IPS-18a (cell line): ENCODE results near the gene ASTN2.

Source experiments
- H3K27ac ChIP-seq: one replicate; pipeline ENCODE4 v1.5.1; 2013; ENCODE audit warnings: low read length
- H3K27me3 ChIP-seq: one replicate; pipeline ENCODE4 v1.6.1; 2013; ENCODE audit warnings: mild to moderate bottlenecking, low read length; ENCODE audit not compliant: control insufficient read depth, insufficient read depth
- H3K36me3 ChIP-seq: one replicate; pipeline ENCODE4 v1.6.1; 2013; ENCODE audit warnings: low read depth, low read length; ENCODE audit not compliant: control insufficient read depth
- H3K4me1 ChIP-seq: one replicate; pipeline ENCODE4 v1.6.1; 2013; ENCODE audit warnings: low read depth, low read length; ENCODE audit not compliant: control insufficient read depth
- H3K4me3 ChIP-seq: one replicate; pipeline ENCODE4 v1.5.1; 2013; ENCODE audit warnings: low read length
- H3K9ac ChIP-seq: one replicate; pipeline ENCODE4 v1.6.1; 2013; ENCODE audit warnings: mild to moderate bottlenecking, low read length, moderate library complexity
- H3K9me3 ChIP-seq: one replicate; pipeline ENCODE4 v1.6.1; 2013; ENCODE audit warnings: low read depth, low read length; ENCODE audit not compliant: control insufficient read depth

ASTN2 gene

DNA sequence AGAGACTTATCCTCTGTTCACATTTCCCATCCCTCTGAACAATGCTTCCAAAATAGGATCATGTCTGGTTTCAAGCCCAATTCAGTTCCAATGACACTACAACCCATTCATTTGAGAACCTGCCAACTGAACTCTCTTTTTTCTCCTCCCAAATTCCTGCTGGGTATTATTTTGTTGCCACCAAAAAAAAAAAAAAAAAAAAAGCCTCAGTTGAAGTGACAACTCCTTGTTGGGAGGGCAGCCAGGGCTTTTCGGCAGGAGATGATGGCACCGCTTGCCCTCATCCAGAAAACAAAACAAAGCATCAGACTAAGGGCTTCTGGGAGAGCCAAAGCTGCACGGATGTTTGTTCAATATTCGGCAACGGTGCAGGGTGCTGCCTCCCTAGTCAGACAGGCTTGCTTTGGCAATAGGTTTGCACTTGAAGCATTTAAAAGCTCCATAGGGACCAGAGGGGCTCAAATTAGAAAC, 758.3 kb downstream of the ASTN2 start:
- no peak overlapping the region for H3K27ac ChIP-seq
- no peak overlapping the region for H3K9ac ChIP-seq
- H3K36me3 ChIP-seq, result no peaks in the 10 kb centered on the region

DNA sequence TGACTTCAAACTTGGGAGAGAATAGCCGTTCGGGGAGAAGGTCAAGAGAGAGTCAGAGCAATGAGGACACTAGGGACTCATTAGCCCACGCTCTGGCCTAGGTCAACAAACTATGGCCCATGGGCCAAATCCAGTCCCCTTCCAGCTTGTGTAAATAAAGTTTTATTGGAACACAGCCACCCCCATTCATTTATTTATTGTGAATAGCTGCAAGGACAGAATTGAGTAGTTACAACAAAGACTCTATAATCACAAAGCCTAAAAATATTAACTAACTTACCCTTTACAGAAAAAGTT, 760.9 kb downstream of the ASTN2 start:
- Histone ChIP-seq H3K9me3 (no peaks in the 10 kb centered on the region), H3K27me3 (no peaks in the 10 kb centered on the region), H3K27ac (no peak overlapping the region), H3K4me1 (peaks cover 5% of the 10 kb centered on the region), H3K4me3 (no peak overlapping the region), H3K9ac (no peak overlapping the region), H3K36me3 (no peaks in the 10 kb centered on the region)

More for the DNA sequence above, 758.3 kb downstream of the ASTN2 start:
- Histone ChIP-seq H3K9me3 (no peaks in the 10 kb centered on the region), H3K27me3 (no peaks in the 10 kb centered on the region), H3K4me1 (peaks cover 5% of the 10 kb centered on the region), H3K4me3 (no peak overlapping the region)

DNA sequence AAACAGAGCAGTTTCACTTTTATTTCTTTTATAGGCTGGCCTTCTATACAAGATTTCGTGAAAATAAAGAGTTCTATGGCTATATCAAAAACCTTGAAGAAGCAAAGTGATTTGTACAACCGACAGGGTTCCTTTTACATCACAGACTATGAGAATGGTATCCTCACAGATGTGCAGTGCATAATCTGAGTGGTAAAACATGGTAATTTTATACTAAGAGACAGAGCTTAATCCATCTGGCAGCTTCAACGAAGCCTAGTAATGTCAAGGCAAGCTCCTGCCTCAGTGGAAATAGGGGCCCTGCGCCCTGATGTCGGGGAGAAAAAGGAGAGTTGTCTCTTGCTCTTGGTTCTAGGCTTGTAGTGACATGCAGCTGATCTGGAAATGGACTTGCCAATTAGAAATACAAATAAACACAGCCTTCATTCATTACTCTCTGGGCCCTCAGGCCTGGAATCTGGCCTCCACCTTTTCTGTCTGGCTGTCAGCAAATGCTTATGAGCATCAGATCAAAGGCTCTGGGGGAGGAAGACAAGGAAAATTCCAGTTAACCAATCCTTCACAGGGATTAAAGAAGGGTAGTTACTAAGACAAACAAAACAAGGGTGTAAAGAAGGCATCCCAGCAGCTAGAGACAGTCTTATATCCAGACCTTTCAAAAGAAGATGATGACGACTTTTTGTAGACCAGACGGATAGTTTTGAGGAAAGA, 761.4 kb downstream of the ASTN2 start:
- H3K4me1 ChIP-seq, result peaks cover 5% of the 10 kb centered on the region
- no peak overlapping the region for H3K27ac ChIP-seq
- H3K9me3 ChIP-seq, result no peaks in the 10 kb centered on the region
- H3K36me3 ChIP-seq, result no peaks in the 10 kb centered on the region
- no peak overlapping the region for H3K4me3 ChIP-seq
- H3K27me3 ChIP-seq, result no peaks in the 10 kb centered on the region
- no peak overlapping the region for H3K9ac ChIP-seq

DNA sequence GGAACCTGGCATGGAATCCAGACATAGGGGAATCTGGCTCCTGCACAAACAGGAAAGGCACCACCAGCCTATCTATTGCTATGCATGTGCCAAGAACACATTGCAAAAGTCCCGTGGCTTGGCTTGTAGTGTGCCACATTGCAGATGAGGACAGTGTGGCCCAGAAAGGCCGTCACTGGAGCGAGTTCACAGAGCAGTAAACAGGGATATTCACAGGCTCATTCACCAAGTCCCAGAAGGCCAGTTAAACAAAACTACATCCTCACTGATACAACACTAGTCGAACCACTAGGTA, 767.4 kb downstream of the ASTN2 start:
- H3K27ac ChIP-seq, result no peak overlapping the region
- no peaks in the 10 kb centered on the region for H3K4me1 ChIP-seq
- H3K4me3 ChIP-seq, result no peak overlapping the region
- no peaks in the 10 kb centered on the region for H3K36me3 ChIP-seq
- no peaks in the 10 kb centered on the region for H3K9me3 ChIP-seq
- no peak overlapping the region for H3K9ac ChIP-seq
- no peaks in the 10 kb centered on the region for H3K27me3 ChIP-seq

DNA sequence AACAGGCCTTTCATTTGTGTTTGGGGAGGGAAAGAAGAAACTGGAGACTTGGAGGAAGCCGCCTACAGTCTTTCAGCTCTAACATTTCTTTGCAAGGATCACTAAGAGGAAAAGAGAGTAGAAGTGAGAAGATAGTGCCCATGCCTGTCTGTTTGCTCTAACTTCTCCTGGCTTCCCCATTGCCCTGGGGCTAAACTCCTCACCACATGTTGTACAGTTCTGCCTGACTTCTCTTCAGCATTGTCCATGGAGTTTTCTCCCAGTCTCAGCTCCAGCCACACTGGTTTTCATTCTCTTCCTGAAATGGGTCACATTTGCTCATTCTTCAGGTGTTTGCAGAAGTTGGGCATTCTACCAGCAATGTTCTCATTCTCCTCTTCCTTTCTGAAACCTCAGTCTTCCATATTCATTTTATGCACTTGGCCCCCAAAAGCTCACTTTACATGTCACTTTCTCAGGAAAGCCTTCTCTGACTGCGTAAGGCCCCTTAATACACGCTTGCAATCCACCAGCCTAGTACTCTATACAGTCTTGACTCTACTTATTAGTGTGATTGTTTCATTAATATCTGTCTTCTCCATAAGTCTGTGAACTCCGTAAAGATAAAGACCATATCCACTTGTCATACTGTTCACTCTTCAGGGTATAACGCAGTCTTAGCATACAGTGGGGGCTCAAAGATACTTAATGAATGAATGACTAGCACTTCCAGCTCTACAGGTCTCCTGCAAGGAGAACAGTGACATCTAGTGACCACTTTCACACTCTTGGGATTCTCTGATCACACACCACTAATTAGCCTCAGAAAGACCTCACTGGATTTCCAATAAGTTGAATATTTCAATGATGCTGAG, 768.0 kb downstream of the ASTN2 start:
- no peak overlapping the region for H3K9ac ChIP-seq

DNA sequence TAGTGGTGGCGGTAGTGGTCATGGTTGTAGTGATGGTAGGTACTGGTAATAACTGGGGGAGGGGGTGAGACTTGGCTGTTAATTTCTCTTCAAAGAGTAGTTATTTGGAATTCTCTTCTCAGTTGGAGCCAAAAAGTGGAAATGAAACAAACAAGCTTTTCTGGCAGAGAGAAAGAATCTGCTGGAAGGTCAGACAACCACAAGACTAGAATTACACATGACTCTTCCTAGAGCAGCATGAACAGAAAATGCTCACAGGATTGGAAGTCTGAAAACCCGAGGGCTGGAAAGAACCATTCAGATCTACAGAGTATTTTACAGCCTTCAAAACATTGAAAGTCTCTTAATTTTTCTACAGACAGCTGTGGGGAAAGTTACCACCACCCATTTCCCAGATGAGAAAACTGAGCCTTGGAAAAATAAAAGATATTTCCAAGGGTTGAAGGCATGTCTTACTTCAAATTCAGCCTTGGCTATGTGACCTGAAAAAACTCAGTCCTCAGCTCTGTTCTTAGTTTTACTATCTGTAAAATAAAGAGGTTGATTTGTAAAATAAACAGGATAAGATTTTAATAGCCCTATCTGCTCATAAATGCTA, 770.7 kb downstream of the ASTN2 start:
- Histone ChIP-seq H3K4me1 (no peaks in the 10 kb centered on the region), H3K36me3 (no peaks in the 10 kb centered on the region), H3K27me3 (no peaks in the 10 kb centered on the region), H3K27ac (no peak overlapping the region), H3K9ac (no peak overlapping the region), H3K9me3 (no peaks in the 10 kb centered on the region), H3K4me3 (no peak overlapping the region)

More for the DNA sequence above, 768.0 kb downstream of the ASTN2 start:
- Histone ChIP-seq H3K27me3 (no peaks in the 10 kb centered on the region), H3K36me3 (no peaks in the 10 kb centered on the region), H3K4me3 (no peak overlapping the region), H3K27ac (no peak overlapping the region), H3K4me1 (no peaks in the 10 kb centered on the region), H3K9me3 (no peaks in the 10 kb centered on the region)

DNA sequence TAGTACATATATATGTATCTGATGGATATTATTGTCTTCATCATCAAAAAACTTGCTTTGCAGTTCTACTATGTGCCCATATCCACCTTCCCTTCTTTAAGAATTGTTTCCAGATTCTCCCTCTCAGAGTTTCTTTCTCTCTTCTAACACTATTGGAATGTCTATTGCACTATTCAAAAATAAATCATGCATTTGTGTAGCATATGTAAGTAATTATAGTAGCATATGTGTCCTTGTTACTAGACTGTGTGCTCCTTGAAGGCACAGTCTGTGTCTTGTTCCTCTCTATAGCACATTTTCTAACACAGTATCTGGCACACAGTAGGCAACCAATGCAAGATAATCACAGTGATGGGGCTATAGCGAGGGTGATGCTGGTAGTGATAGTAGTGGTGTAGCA, 771.2 kb downstream of the ASTN2 start:
- Histone ChIP-seq H3K27me3 (no peaks in the 10 kb centered on the region), H3K27ac (no peak overlapping the region), H3K4me3 (no peak overlapping the region), H3K36me3 (no peaks in the 10 kb centered on the region), H3K9ac (no peak overlapping the region), H3K9me3 (no peaks in the 10 kb centered on the region), H3K4me1 (no peaks in the 10 kb centered on the region)

DNA sequence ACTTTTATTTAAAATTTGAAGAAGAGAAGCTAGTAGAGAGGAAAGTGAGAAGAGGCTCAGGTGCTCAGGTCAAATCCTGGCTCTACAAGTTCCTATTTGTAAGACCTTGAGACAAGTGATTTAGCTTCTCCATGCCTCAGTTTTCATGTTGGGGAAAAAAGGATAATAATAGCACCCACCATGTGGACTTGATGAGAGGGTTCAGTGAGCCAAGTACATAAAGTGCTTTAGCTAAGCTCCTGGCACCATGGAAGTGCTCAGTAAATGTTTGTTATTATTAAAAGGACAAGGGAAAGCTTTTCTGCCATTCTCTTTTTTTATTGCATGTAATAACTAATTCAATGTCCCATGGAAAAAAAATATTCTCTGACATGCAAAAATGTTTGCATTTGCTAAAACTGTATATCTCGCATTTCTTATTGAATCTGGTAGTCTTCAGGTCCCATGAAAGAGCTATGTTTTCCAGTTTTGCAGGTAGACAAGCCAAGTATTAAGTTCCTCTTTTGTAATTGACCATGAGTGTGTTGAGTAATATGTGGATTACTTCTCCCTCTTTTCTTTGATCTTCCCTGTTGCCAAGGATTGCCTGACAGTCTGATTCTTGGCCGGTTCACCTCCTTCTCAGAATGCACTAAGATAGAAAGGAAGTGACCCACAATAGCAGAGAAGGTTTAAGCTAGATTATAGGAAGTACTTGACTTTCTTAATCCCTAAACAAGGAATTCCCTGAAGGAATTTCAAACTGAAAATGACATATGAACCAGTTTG, 773.4 kb downstream of the ASTN2 start:
- Histone ChIP-seq H3K27me3 (no peaks in the 10 kb centered on the region), H3K4me1 (no peaks in the 10 kb centered on the region), H3K27ac (no peak overlapping the region), H3K36me3 (no peaks in the 10 kb centered on the region), H3K9me3 (no peaks in the 10 kb centered on the region), H3K4me3 (no peak overlapping the region), H3K9ac (no peak overlapping the region)

DNA sequence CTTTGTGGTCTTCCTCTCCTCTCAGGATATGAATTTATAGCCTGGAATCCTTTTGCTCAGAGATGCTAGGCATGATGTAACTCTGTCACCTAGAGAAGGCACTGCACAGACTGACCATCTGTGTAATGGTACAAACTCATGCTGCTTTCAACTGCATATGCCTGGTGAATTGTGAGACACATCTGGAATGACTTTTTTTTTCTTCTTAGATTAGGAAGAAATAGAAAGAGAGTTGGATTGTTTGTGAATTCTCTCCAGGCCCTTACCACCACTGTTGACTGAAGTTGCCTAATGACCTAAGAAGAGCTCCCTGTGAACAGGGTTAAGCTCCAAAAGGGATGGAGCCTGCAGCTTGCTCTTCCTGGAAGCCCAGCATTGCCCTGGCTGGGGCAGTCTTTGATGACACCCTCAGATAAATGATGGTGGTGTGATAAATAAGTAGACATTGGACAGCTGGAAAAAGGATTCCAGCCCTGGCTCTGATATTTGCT, 775.6 kb downstream of the ASTN2 start:
- Histone ChIP-seq H3K4me3 (no peak overlapping the region), H3K9ac (no peak overlapping the region), H3K9me3 (no peaks in the 10 kb centered on the region), H3K27ac (no peak overlapping the region), H3K4me1 (no peaks in the 10 kb centered on the region), H3K27me3 (no peaks in the 10 kb centered on the region), H3K36me3 (no peaks in the 10 kb centered on the region)

DNA sequence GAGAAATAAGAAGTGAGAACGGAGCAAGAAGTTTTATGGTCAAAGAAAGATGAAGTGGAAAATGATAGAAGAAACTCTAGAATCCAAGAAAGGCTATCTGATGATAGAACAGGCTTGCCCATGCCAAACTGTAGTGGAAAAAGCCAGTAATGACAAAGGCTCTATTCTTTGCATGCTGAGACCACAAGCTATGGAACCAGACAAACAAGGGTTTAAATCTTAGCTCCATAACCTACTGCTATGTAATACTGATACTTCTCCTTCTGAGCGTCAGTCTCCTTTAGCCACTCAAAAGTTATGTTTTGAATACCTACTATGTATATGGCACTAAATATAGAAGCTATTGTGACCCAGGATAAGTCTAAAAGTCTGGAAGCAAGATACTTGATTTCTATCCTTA, 778.9 kb downstream of the ASTN2 start:
- no peaks in the 10 kb centered on the region for H3K27me3 ChIP-seq

More for the DNA sequence above, 778.9 kb downstream of the ASTN2 start:
- no peak overlapping the region for H3K4me3 ChIP-seq
- no peaks in the 10 kb centered on the region for H3K4me1 ChIP-seq
- no peaks in the 10 kb centered on the region for H3K9me3 ChIP-seq
- no peak overlapping the region for H3K9ac ChIP-seq
- no peaks in the 10 kb centered on the region for H3K36me3 ChIP-seq
- no peak overlapping the region for H3K27ac ChIP-seq
